ENCODE results near the gene INO80C.

INO80C gene

GRCh38 chr18:35430721-35431373, 66.9 kb downstream of the INO80C start:
- DNase-seq (ENCODE audit: low read depth in 2 of 2), result no peak

- no peak for DNase-seq (ENCODE audit: low read depth in 2 of 2)
Observed at GRCh38 chr18:35426786-35427185, 71.0 kb downstream of the INO80C start.

GRCh38 chr18:35424356-35424755, 73.4 kb downstream of the INO80C start:
- no peak for DNase-seq (ENCODE audit: low read depth in 2 of 2)

GRCh38 chr18:35422237-35422636, 75.5 kb downstream of the INO80C start:
- no peak for DNase-seq (ENCODE audit: low read depth in 2 of 2)

- DNase-seq (ENCODE audit: low read depth in 2 of 2), result no peak
Observed at GRCh38 chr18:35418610-35419009, 79.2 kb downstream of the INO80C start.

Measured in stimulated activated CD4-positive, alpha-beta T cell treated with anti-CD3 and anti-CD28 coated beads, Interleukin-12 subunit alpha, Interleukin-12 subunit beta, amount 100 ng/mL, for 24 hours (primary cell).